WTC11 (cell line): ENCODE measurements around the gene HOXB3. TPM values are rescaled to one million over a fixed set of nuclear protein-coding genes. Genes with fewer than 3 reads are reported as not detected.

Experiments
- ATAC-seq: fragments of 200-7000 bp; cut with Tn5 transposase; 2 replicates; pipeline ENCODE4 v1.10.0; 2021; ENCODE audit warnings: mild to moderate bottlenecking, moderate library complexity
- CTCF ChIA-PET: fragments of 300-600 bp; sonication (Branson Sonifier 250); formaldehyde crosslinking; loops from one replicate; lab custom pipeline; 2021; ENCODE audit warnings: antibody characterized with exemption; lab: Charles Lee
- POLR2A ChIA-PET: fragments of 350-600 bp; sonication (Branson Sonifier 250); formaldehyde crosslinking; loops from one replicate; lab custom pipeline; 2021; ENCODE audit warnings: antibody characterized with exemption; lab: Charles Lee
- DNase-seq: peaks from one replicate; pipeline ENCODE4 v3.0.0; 2021; ENCODE audit warnings: low spot score
- H3K27ac Mint-ChIP-seq: 2 replicates; pipeline ENCODE4 v1.8.0; 2021; ENCODE audit warnings: mixed read lengths
- H3K27me3 Mint-ChIP-seq: 2 replicates; pipeline ENCODE4 v1.8.0; 2021; ENCODE audit warnings: low read depth, mild to moderate bottlenecking, moderate library complexity, mixed read lengths
- H3K36me3 Mint-ChIP-seq: 2 replicates; pipeline ENCODE4 v1.8.0; 2021; ENCODE audit warnings: mixed read lengths
- H3K4me1 Mint-ChIP-seq: 2 replicates; pipeline ENCODE4 v1.8.0; 2022; ENCODE audit warnings: mixed read lengths
- H3K4me3 Mint-ChIP-seq: 2 replicates; pipeline ENCODE4 v1.8.0; 2021; ENCODE audit warnings: mild to moderate bottlenecking, moderate library complexity, mixed read lengths
- H3K9me3 Mint-ChIP-seq: 2 replicates; pipeline ENCODE4 v1.8.0; 2021; ENCODE audit warnings: mixed read lengths
- HMGA2 ChIP-seq: fragments of 250-450 bp; sonication (Bioruptor Pico); IDR thresholded peaks from 2 replicates; pipeline ENCODE4 v1.4.0; 2021; ENCODE audit warnings: mild to moderate bottlenecking, moderate library complexity
- NFYB ChIP-seq: sonication (generic); formaldehyde crosslinking; conservative IDR thresholded peaks from 2 replicates; pipeline ENCODE4 v1.8.0; 2022; ENCODE audit warnings: low read depth, missing genetic modification reagents
- STAT6 ChIP-seq: sonication (generic); formaldehyde crosslinking; conservative IDR thresholded peaks from 2 replicates; pipeline ENCODE4 v1.8.1; 2023; ENCODE audit warnings: mild to moderate bottlenecking, low read depth, missing genetic modification reagents, moderate library complexity
- ZBTB43 ChIP-seq: sonication (generic); formaldehyde crosslinking; IDR thresholded peaks from 2 replicates; pipeline ENCODE4 v1.8.1; 2023; ENCODE audit warnings: mild to moderate bottlenecking, missing genetic modification reagents
- ZNF423 ChIP-seq: fragments of 250-450 bp; sonication (Bioruptor Pico); IDR thresholded peaks from 2 replicates; pipeline ENCODE4 v2.1.2; 2022; ENCODE audit warnings: mild to moderate bottlenecking, moderate library complexity
- total RNA-seq: library from RNA; stranded (reverse); gene quantifications from 3 replicates; pipeline ENCODE4 v1.2.3, GENCODE V29; 2021
- TF ChIP-seq, protein P1 (sequence below): fragments of 250-450 bp; sonication (Bioruptor Pico); IDR thresholded peaks from 2 replicates; pipeline ENCODE4 v1.8.0; 2021; ENCODE audit warnings: mild to moderate bottlenecking
- TF ChIP-seq, protein P2 (sequence below): sonication (generic); formaldehyde crosslinking; IDR thresholded peaks from 2 replicates; pipeline ENCODE4 v1.8.1; 2023; ENCODE audit warnings: mild to moderate bottlenecking, missing genetic modification reagents, moderate library complexity

HOXB3 gene
- total RNA-seq, 1 experiment from 2014 or later, result 0.09 TPM

- TF ChIP-seq ZNF423 (CRISPR knock-in tag) (no peak), STAT6 (CRISPR knock-in tag) (no peak), ZBTB43 (CRISPR knock-in tag) (no peak), NFYB (CRISPR knock-in tag) (no peak), HMGA2 (CRISPR knock-in tag) (no peak)
- TF ChIP-seq, protein P1, sequence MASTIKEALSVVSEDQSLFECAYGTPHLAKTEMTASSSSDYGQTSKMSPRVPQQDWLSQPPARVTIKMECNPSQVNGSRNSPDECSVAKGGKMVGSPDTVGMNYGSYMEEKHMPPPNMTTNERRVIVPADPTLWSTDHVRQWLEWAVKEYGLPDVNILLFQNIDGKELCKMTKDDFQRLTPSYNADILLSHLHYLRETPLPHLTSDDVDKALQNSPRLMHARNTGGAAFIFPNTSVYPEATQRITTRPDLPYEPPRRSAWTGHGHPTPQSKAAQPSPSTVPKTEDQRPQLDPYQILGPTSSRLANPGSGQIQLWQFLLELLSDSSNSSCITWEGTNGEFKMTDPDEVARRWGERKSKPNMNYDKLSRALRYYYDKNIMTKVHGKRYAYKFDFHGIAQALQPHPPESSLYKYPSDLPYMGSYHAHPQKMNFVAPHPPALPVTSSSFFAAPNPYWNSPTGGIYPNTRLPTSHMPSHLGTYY (CRISPR knock-in tag), result no peak
- TF ChIP-seq, protein P2, sequence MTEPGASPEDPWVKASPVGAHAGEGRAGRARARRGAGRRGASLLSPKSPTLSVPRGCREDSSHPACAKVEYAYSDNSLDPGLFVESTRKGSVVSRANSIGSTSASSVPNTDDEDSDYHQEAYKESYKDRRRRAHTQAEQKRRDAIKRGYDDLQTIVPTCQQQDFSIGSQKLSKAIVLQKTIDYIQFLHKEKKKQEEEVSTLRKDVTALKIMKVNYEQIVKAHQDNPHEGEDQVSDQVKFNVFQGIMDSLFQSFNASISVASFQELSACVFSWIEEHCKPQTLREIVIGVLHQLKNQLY (CRISPR knock-in tag), result no peak
- no peak overlapping the region for H3K4me3 Mint-ChIP-seq
- H3K4me1 Mint-ChIP-seq, result peaks cover 51% of the 10 kb centered on the region
- CTCF ChIA-PET, result interaction anchor here (0.7 to 2.5 kb wide), 8 partner anchors 8 to 284 kb away, joined by 3 to 15 read pairs (median 7); partner anchors contain the start of gene HOXB8
- H3K36me3 Mint-ChIP-seq, result peaks cover 2% of the 10 kb centered on the region; the same call in 1 of the 2 replicates
- DNase-seq (no peak), ATAC-seq (no peak)
- POLR2A ChIA-PET, result no interaction called here
- peaks cover 100% of the 10 kb centered on the region; the same call in 1 of the 2 replicates for H3K27me3 Mint-ChIP-seq
- no peaks in the 10 kb centered on the region for H3K9me3 Mint-ChIP-seq
- no peak overlapping the region for H3K27ac Mint-ChIP-seq
Measured at GRCh38 chr17:48592057-48592514, 2.0 kb upstream of the HOXB3 start.

DNA sequence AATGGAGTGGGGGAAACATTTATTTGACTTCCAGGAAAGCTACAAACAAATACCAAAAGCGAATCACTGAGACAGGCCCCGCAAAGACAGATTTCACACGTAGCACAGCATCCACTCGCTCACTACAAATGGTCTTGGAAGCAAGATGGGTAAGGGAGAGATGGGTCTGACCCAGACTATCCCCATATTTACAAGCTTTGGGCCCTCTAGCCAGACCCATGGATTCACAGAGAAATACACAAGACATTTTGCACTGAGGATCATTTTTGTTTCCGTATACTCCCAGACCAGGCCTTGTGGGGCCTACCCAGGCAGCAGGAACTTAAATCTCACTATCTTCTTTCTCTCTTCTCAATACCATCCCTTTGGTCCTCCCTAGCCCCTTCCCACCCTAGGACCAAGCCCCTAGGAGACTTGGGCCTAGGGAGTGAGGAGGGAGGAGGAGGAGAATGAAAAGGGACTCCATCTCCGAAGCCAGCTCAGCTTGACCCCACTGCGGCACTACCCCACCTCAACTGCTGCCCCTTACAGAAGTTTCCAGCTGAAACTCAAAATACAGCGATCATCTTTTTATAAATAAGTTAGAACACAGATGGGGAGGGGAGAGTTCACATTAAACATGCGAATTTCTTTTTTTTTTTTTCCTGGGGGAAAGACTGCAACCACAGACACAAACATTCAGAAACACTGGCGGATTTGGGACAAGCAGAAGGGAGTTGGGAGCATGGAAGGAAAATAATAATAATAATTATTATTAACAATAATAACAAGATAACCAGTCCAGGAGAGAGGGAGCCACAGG, 1.4 kb upstream of the HOXB3 start:
- POLR2A ChIA-PET, result no interaction called here
- H3K4me1 Mint-ChIP-seq, result peaks cover 46% of the 10 kb centered on the region

More for the DNA sequence above, 1.4 kb upstream of the HOXB3 start:
- Mint-ChIP-seq H3K36me3 (peaks cover 2% of the 10 kb centered on the region; the same call in 1 of the 2 replicates), H3K27ac (no peak overlapping the region), H3K9me3 (no peaks in the 10 kb centered on the region), H3K4me3 (no peak overlapping the region), H3K27me3 (peaks cover 100% of the 10 kb centered on the region; the same call in 1 of the 2 replicates)
- TF ChIP-seq STAT6 (CRISPR knock-in tag), result no peak
- DNase-seq (no peak), ATAC-seq (no peak)
- CTCF ChIA-PET, result interaction anchor here (1.0 to 2.5 kb wide), 6 partner anchors 10 to 255 kb away, joined by 3 to 15 read pairs (median 8); no protein-coding TSS in a partner anchor
